A549 (cell line): Measurements from ENCODE around the gene ULBP3. TPM values are rescaled to one million over a fixed set of nuclear protein-coding genes. Genes with fewer than 3 reads are reported as not detected.

Source experiments
- ATAC-seq, 2 experiments: fragments of 200-7000 bp in 1 of 2; fragments of >200 bp in 1 of 2; cut with Nextera tagmentation in 1 of 2; cut with Tn5 transposase in 1 of 2; 3 replicates each; pipeline versions ENCODE4 v1.8.0 to v1.9.1; 2018 to 2020; ENCODE audit warnings: mild to moderate bottlenecking in 1 of 2, moderate library complexity in 1 of 2
- CTCF ChIA-PET: fragments of 300-600 bp; sonication (Branson Sonifier 250); formaldehyde crosslinking; extraction: SDS; loops from one replicate; lab custom pipeline; 2021; ENCODE audit warnings: antibody characterized with exemption, inconsistent platforms; lab: Yijun Ruan, JAX
- POLR2A ChIA-PET: fragments of 350-600 bp; formaldehyde crosslinking; extraction: SDS; loops from one replicate; lab custom pipeline; 2021; ENCODE audit warnings: antibody characterized with exemption, inconsistent platforms; lab: Yijun Ruan, JAX
- DNase-seq, 2 experiments: peaks; one replicate each; pipeline versions ENCODE4 v3.0.0 to v3.0.0-alpha.2; 2011 to 2016; ENCODE audit warnings: low read depth in 1 of 2, low spot score in 1 of 2
- FAIRE-seq: peaks from 2 replicates; lab custom pipeline; 2011; peaks lifted over from hg19 to GRCh38; lab: Jason Lieb, UNC
- H3K27ac ChIP-seq, 2 experiments: fragments of >200 bp; sonication (Bioruptor Twin); formaldehyde crosslinking; 3 replicates each; pipeline ENCODE4 v1.5.1; 2016 to 2017
- H3K4me1 ChIP-seq: fragments of >200 bp; sonication (Bioruptor Twin); formaldehyde crosslinking; 3 replicates; pipeline ENCODE4 v1.6.1; 2016
- H3K4me2 ChIP-seq: fragments of >200 bp; sonication (Bioruptor Twin); formaldehyde crosslinking; 3 replicates; pipeline ENCODE4 v1.6.1; 2016
- H3K4me3 ChIP-seq: fragments of >200 bp; sonication (Bioruptor Twin); formaldehyde crosslinking; 3 replicates; pipeline ENCODE4 v1.5.1; 2016
- H3K9me3 ChIP-seq: fragments of >200 bp; sonication (Bioruptor Twin); formaldehyde crosslinking; 3 replicates; pipeline ENCODE4 v1.6.1; 2016
- CEBPB ChIP-seq, 2 experiments: fragments of >200 bp in 1 of 2; sonication (Bioruptor Twin) in 1 of 2; formaldehyde crosslinking in 1 of 2; IDR thresholded peaks; 2 replicates each; pipeline ENCODE4 v1.6.1; 2012 to 2016
- CHD2 ChIP-seq: fragments of 150-350 bp; IDR thresholded peaks from 2 replicates; pipeline ENCODE4 v1.6.1; 2014; ENCODE audit warnings: low read length; ENCODE audit not compliant: partially characterized antibody
- CHD4 ChIP-seq: fragments of 200-600 bp; sonication (generic); IDR thresholded peaks from 2 replicates; pipeline ENCODE4 v1.6.1; 2016; ENCODE audit warnings: antibody characterized with exemption, mild to moderate bottlenecking, borderline replicate concordance
- FOSL2 ChIP-seq, 2 experiments: fragments of 450-650 bp in 1 of 2; fragments of >200 bp in 1 of 2; sonication (Bioruptor Twin) in 1 of 2; formaldehyde crosslinking; IDR thresholded peaks; 2 replicates each; pipeline versions ENCODE4 v1.5.0 to v1.6.1; 2016 to 2020; ENCODE audit warnings: mild to moderate bottlenecking in 1 of 2, moderate library complexity in 1 of 2
- HMGXB4 ChIP-seq: fragments of 250-450 bp; sonication (Bioruptor Pico); IDR thresholded peaks from 2 replicates; pipeline ENCODE4 v1.5.0; 2021; ENCODE audit warnings: mild to moderate bottlenecking, moderate library complexity, borderline replicate concordance
- JUNB ChIP-seq: fragments of >200 bp; sonication (Bioruptor Twin); formaldehyde crosslinking; IDR thresholded peaks from 2 replicates; pipeline ENCODE4 v1.6.1; 2016
- MAZ ChIP-seq: fragments of 150-350 bp; IDR thresholded peaks from 2 replicates; pipeline ENCODE4 v1.6.1; 2014; ENCODE audit warnings: antibody characterized with exemption, low read depth, low read length, borderline replicate concordance
- NR3C1 ChIP-seq: fragments of >200 bp; sonication (Bioruptor Twin); formaldehyde crosslinking; IDR thresholded peaks from 3 replicates; pipeline ENCODE4 v1.6.1; 2017
- POLR2AphosphoS2 ChIP-seq: conservative IDR thresholded peaks from 2 replicates; pipeline ENCODE4 v1.6.1; 2012; ENCODE audit warnings: low read length, improper control_type of control experiment, inconsistent platforms
- RAD21 ChIP-seq, 2 experiments: fragments of >200 bp in 1 of 2; sonication (Bioruptor Twin) in 1 of 2; formaldehyde crosslinking in 1 of 2; IDR thresholded peaks in 1 of 2; conservative IDR thresholded peaks in 1 of 2; 2 replicates in 1 of 2; 3 replicates in 1 of 2; pipeline ENCODE4 v1.6.1; 2012 to 2018; ENCODE audit warnings: inconsistent platforms in 1 of 2
- SMC3 ChIP-seq: fragments of >200 bp; sonication (Bioruptor Twin); formaldehyde crosslinking; IDR thresholded peaks from 3 replicates; pipeline ENCODE4 v1.6.1; 2018; ENCODE audit warnings: inconsistent platforms
- WGBS: methylation state at CpG from one replicate; pipeline ENCODE4 v1.1.6; 2017; ENCODE audit errors: missing lambda C conversion rate; 5-methylcytosine and 5-hydroxymethylcytosine counted together
- polyA plus RNA-seq, 4 experiments: library from polyadenylated mRNA; depleted of rRNA in 3 of 4; stranded (reverse); fragments of >200 nt; fragmentation: RNase III in 1 of 4; extraction: RNeasy Plus Mini Kit Qiagen cat#74134 plus additional on column Dnase treatment in 1 of 4; gene quantifications; 2 replicates in 3 of 4; 3 replicates in 1 of 4; pipeline ENCODE4 v1.2.3, GENCODE V29; 2011 to 2017
- TF ChIP-seq, protein P1 (sequence below): fragments of 150-350 bp; IDR thresholded peaks from 2 replicates; pipeline ENCODE4 v1.6.1; 2014; ENCODE audit warnings: low read depth, mild to moderate bottlenecking, low read length
- TF ChIP-seq, protein P2 (sequence below): fragments of >200 bp; sonication (Bioruptor Twin); formaldehyde crosslinking; IDR thresholded peaks from 2 replicates; pipeline ENCODE4 v1.6.1; 2016

The ULBP3 gene
- polyA plus RNA-seq, 2 of the 4 experiments (the other 2 are of a cell fraction): 2.7 to 3.4 TPM

- ATAC-seq (peak; percentile 13 to 40; a peak in 1 of 6 replicates), DNase-seq (peak; percentile 76 to 87), FAIRE-seq (no peak)
- no peaks in the 10 kb centered on the region for H3K9me3 ChIP-seq
- H3K27ac ChIP-seq: peak overlapping the region in 1 of 2 experiments; percentile 40; a peak in 3 of 6 replicates
- TF ChIP-seq NR3C1 (no peak), CHD2 (no peak), FOSL2 (IDR thresholded peaks at IDR 0.05) (no peak), FOSL2 (CRISPR knock-in tag; IDR thresholded peaks at IDR 0.05) (peak; percentile 72), SMC3 (no peak), CHD4 (no peak)
- TF ChIP-seq, protein P1, sequence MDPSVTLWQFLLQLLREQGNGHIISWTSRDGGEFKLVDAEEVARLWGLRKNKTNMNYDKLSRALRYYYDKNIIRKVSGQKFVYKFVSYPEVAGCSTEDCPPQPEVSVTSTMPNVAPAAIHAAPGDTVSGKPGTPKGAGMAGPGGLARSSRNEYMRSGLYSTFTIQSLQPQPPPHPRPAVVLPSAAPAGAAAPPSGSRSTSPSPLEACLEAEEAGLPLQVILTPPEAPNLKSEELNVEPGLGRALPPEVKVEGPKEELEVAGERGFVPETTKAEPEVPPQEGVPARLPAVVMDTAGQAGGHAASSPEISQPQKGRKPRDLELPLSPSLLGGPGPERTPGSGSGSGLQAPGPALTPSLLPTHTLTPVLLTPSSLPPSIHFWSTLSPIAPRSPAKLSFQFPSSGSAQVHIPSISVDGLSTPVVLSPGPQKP: no peak
- TF ChIP-seq, protein P2, sequence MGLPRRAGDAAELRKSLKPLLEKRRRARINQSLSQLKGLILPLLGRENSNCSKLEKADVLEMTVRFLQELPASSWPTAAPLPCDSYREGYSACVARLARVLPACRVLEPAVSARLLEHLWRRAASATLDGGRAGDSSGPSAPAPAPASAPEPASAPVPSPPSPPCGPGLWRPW: no peak
- peaks cover 18% of the 10 kb centered on the region for H3K4me1 ChIP-seq
- ChIA-PET POLR2A (no interaction called here), CTCF (interaction anchor here (1.2 to 3.5 kb wide), 3 partner anchors 62 to 745 kb away, joined by 3 to 23 read pairs (median 5); no protein-coding TSS in a partner anchor)
- no peak overlapping the region for H3K4me3 ChIP-seq
- peak overlapping the region; percentile 28 for H3K4me2 ChIP-seq
- 9% methylated on average over 5 of the region's 8 CpGs for WGBS
Observed at GRCh38 chr6:150072201-150072600, 3.3 kb upstream of the ULBP3 start.

GRCh38 chr6:150070236-150070818 is 1.4 kb upstream of the ULBP3 start:
- Histone ChIP-seq H3K4me3 (no peak overlapping the region), H3K4me1 (peaks cover 14% of the 10 kb centered on the region), H3K4me2 (no peak overlapping the region), H3K27ac (no peak overlapping the region), H3K9me3 (no peaks in the 10 kb centered on the region)
- no peak for TF ChIP-seq POLR2AphosphoS2
- TF ChIP-seq MAZ: no peak
- TF ChIP-seq, protein P2: no peak
- WGBS: 57% methylated on average over 3 of the region's 3 CpGs
- POLR2A ChIA-PET: no interaction called here
- ATAC-seq: no peak
- no peak for DNase-seq
- FAIRE-seq: no peak
- CTCF ChIA-PET: interaction anchor here (0.6 to 3.5 kb wide), 22 partner anchors 10 to 743 kb away, joined by 3 to 23 read pairs (median 4); no protein-coding TSS in a partner anchor

DNA sequence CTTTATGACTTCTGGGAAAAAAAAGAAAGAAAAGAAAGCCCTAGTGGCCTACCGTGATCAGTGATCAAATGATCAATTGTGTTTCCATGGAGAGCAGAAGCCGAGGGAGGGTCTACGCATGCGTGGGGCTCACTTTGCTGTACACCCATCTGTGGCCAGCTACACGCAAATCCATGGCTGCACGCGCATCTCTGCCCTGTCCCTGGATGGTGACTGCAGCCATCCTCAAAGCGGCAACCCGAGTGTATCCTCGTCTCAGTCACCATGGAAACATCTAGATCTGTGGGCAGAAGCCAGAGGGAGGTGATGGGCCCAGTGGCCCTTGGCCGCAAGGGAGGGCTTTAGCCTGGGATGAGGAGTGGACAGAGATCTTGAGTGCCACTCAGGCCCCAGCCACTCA is 785 bp upstream of the ULBP3 start:
- no peak for DNase-seq
- H3K27ac ChIP-seq: peak overlapping the region in 1 of 2 experiments; percentile 59; a peak in 1 of 6 replicates
- no peak for ATAC-seq
- FAIRE-seq: no peak
- H3K4me1 ChIP-seq: peaks cover 14% of the 10 kb centered on the region
- TF ChIP-seq RAD21 (conservative IDR thresholded peaks at IDR 0.05 in 1 of 2, IDR thresholded peaks at IDR 0.05 in 1 of 2) (no peak), FOSL2 (IDR thresholded peaks at IDR 0.05) (no peak), FOSL2 (CRISPR knock-in tag; IDR thresholded peaks at IDR 0.05) (no peak), HMGXB4 (CRISPR knock-in tag) (no peak), CEBPB (IDR thresholded peaks at IDR 0.05) (no peak), JUNB (no peak)
- TF ChIP-seq, all 56 proteins: peak for 0
- WGBS: 77% methylated on average over 10 of the region's 11 CpGs
- peak overlapping the region; percentile 66; the same call in 2 of the 3 replicates for H3K4me3 ChIP-seq
- no peaks in the 10 kb centered on the region for H3K9me3 ChIP-seq
- peak overlapping the region; percentile 93 for H3K4me2 ChIP-seq
- POLR2A ChIA-PET: no interaction called here
- CTCF ChIA-PET: interaction anchor here (0.7 to 3.5 kb wide), 4 partner anchors 10 to 656 kb away, joined by 3 to 23 read pairs (median 14); no protein-coding TSS in a partner anchor
